Central memory CD4-positive, alpha-beta T cell (primary cell): ENCODE data around the gene SLC38A10.
A peak's percentile ranks its signal among the peaks of the same experiment; 100 is the strongest.

ENCODE experiments used
- DNase-seq: peaks from one replicate; pipeline ENCODE4 v3.0.0; 2022

The SLC38A10 gene

DNA sequence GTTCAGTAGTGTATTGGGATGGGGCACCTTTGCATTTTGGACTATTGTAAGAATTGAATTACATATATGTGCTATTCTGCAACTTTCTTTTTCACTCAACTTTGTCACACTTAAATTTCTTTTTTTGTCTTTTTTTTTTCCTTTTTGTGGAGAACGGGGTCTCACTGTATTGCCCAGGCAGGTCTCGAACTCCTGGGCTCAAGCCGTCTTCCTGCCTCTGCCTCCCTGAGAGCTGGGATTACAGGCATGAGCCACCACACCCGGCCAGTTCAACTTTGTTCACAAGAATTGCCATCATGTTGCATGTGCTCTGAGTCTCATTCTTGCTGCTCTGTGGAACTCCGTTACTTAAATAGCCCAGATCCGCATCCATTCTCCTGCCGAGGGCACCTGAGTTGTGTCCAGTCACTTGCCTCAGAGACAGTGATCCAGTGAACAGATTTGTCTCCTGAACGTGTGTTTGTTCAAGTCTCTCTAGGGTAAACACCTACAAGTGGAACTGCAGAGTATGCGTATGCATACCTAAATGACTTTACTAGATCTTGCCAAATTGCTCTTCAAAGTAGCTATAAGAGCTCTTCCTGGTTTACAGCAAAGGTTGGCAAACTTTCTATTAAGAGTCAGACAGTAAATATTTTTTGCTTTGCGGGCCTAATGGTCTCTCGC is 3.4 kb upstream of the SLC38A10 start:
- DNase-seq = no peak

- DNase-seq = peak; percentile 68
These were observed 722 bp upstream of the SLC38A10 start for GRCh38 chr17:81295676-81296381.

GRCh38 chr17:81294512-81295030 is 536 bp downstream of the SLC38A10 start:
- DNase-seq = no peak

GRCh38 chr17:81292450-81292849 is 2.7 kb downstream of the SLC38A10 start:
- no peak for DNase-seq

DNA sequence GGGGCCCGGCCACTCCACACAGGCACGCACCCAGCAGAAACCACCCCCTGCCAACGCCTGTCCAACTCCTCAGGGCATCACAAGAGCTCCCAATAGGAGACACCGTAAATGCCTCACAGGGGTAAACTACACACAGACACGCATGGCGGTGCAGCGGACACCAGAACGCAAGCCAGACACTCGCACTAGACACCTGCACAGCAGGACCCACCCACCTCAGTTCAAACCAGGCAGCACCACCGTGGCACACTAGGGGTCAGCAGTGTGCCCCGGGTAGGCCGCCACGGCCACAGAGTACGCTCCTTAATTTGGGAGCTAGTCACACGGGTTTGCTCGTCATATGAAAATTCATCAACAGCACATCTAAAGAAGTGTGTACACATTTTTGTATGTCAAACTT is 3.4 kb downstream of the SLC38A10 start:
- DNase-seq = peak; percentile 69

- DNase-seq = no peak
These were observed 4.9 kb downstream of the SLC38A10 start for GRCh38 chr17:81290230-81290629.

- DNase-seq = no peak
These were observed 5.5 kb downstream of the SLC38A10 start for GRCh38 chr17:81289627-81290026.

DNA sequence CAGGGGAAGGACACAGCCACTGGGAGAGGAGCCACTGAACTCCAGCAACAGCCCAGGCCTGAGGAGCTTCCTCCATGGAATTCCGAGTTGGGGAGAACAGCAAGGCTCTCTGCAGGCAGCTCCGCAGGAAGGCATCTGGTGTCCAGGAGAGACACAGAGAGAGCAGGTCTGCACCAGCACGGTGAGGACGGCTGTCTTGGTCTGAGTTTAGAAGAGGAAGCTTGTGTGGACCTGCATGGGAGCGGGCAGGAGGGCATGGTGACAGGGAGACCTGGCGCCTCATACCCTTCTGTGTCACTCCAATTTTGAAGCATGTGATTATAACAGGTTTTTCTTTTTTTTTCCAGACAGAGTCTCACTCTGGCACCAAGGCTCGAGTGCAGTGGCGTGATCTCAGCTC is 6.4 kb downstream of the SLC38A10 start:
- DNase-seq = no peak

- no peak for DNase-seq
These were observed 7.2 kb downstream of the SLC38A10 start for GRCh38 chr17:81287741-81288430.

- DNase-seq = no peak
These were observed 8.0 kb downstream of the SLC38A10 start for GRCh38 chr17:81287152-81287551.

- DNase-seq = no peak
These were observed 8.5 kb downstream of the SLC38A10 start for GRCh38 chr17:81286491-81287145.

DNA sequence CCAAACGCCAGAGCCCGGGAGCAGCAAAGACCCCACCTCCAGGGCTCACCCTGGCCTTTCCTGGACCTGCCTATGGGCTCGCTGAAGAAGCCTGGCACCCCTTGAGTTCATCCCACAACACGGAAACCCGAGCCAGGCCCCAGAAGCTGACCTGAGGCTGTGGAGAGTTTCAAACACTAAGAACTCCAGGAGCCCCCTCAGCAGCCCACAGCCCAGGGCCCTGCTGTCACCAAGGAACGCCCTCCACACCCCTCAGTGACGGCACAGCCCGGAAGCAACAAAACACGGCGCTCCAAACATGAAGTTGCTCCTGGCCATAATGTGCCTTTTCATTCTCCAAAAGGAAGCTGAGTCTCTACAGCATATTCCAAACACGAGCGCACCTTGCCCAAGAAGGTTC is 9.2 kb downstream of the SLC38A10 start:
- DNase-seq = no peak

DNA sequence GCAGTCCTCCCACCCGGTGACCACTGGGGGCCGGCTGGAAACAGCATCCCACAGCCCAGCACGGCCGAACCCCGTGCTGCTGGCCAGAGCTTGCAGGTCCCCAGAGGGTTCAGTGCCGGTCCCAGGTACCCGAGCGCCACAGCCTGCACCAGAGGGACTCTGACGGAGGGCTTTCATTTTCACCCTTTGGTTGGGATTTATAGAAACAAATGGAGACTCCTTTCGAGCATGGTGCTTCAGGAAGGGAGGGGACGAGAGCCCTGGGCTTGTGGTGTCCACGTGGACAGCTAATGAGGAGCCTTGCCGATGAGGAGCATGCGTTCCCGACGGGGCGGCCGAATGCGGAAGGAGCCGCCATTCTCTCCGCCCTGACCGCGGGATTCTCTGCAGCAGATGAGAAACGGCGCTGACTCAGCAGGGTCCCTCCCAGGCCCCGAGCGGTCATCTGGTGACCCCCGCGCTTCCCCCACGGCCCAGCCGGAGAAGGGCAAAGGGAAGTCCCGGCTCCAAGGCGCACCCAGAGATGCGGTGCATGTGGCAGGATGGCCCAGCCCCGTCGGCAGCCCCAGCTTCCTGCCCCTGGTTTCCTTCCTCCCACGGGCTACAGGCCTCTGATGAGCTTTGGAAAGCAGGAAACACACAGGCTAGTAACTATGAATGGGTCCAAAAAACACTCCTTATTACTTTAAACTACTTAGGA is 9.8 kb downstream of the SLC38A10 start:
- peak; percentile 56 for DNase-seq

DNA sequence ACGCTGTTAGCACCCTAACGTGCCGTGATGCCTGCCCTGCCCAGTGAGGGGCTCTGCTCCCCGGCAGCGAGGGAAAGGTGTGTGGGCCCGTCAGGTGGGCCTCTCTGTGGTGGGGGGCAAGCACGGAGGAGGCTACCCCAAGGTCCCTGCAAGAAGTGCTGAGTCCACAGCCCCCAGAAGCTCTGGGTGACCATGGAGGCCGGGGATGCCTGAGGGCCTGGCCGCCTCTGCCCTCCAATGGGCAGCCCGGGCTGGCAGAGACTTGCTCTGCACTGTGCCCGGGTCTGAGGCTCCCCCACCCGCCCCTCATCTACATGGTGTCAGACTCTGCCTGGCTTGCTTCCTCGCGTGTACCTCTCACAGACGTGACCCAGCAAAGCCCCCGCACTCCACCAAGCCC is 12.2 kb downstream of the SLC38A10 start:
- DNase-seq = no peak

DNA sequence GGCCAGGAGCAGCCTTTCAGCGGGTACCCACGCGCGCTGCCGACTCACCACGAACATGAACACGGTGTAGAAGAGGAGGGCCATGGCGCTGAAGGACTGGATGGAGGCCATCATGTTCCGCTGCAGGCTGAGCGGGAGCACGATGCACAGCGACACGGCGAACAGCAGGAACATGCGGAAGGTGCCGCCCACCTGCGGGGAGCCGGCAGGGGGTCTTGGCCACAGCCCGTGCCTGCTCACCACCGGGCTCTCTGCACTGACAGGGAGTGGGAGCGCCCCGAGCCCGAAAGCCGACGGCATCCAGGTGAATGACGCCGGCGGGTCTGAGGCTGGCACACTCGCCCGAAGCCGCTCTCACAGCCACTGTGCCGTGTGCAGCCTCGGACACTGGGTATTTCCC is 13.0 kb downstream of the SLC38A10 start:
- DNase-seq = no peak

- no peak for DNase-seq
These were observed 14.5 kb downstream of the SLC38A10 start for GRCh38 chr17:81280571-81280970.

- DNase-seq = no peak
These were observed 15.5 kb downstream of the SLC38A10 start for GRCh38 chr17:81279278-81280275.

DNA sequence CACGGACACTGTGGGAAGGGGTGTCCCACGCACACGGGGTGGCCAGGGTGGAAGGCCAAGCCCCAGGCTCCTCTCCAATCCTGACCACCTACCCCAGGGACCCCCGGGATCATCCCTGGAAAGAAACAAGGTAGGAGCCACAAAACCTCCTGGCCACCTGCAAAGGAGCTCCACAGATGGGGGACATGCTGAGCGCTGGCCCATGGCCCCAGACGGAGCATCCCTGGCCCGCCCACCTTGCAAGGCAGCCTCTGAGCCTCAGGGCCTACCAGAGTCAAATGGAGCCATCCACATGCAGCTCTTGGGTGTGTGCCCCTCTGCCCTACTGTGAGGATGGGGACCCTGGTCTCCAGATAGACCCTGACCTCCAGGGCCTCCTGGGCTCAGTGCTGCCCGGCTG is 16.3 kb downstream of the SLC38A10 start:
- no peak for DNase-seq

DNA sequence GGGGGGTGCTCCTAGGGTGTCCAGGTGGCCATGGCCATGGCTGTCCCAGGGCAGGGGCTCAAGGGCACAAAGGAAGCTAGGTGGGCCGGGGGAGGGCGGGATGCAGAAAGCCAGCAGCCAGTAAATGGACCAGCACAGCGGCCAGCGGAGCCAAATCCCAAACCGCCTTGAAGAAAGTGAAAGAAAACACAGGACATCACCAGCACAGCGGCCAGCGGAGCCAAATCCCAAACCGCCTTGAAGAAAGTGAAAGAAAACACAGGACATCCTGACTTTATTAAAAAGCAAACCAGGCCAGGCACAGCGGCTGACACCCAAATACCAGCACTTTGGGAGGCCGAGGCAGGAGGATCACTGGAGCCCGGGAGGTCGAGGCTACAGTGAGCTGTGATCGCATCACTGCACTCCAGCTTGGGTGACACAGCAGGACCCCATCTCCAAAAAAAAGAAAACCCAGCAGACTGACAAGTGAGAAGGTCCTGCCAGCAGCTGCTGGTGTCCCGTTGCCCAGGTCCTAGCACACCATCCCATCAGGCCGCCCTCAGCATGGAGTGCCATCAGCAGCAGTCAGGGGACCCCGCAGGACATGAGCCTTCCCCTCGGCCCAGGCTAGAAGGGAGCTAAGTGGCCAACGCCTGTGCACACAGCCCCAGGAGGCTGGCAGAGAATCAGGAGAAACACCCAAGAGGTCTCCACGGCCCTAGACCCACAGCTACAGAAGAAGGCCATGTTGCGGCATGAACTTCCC is 17.0 kb downstream of the SLC38A10 start:
- DNase-seq = no peak

DNA sequence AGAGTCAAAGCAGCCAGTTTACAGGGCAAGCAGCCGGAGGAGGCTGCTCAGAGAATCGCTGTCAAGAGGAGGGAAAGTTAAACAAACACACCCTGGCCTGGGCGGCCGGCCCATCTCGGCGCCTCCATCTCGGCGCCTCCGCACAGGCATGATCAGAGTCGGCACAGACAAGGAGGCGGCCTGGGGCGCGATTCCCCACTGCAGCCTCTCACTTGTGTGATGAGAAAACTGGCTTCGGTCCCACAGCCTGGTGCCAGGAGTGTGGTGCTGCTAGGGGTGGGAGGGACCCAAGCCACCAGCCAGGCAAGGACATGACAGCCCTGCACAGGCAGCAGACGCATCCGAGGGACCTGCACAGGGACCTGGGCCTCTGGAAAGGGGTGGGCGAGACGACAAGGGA is 17.7 kb downstream of the SLC38A10 start:
- no peak for DNase-seq

- no peak for DNase-seq
These were observed 18.3 kb downstream of the SLC38A10 start for GRCh38 chr17:81276781-81277180.
